Measurements from ENCODE around the gene ROPN1L. TPM values are rescaled to one million over a fixed set of nuclear protein-coding genes. Genes with fewer than 3 reads are reported as not detected.

The ROPN1L gene
- total RNA-seq, 1 donor from 2014 or later: not detected

GRCh38 chr5:10503997-10504793 lies 62.5 kb downstream of the ROPN1L start:
- Histone ChIP-seq H3K36me3 (no peaks in the 10 kb centered on the region), H3K27me3 (no peaks in the 10 kb centered on the region), H3K9me3 (no peaks in the 10 kb centered on the region), H3K4me1 (no peaks in the 10 kb centered on the region), H3K4me3 (no peak overlapping the region), H3K27ac (no peak overlapping the region)
- DNase-seq (ENCODE audit: low spot score in 2 of 2): no peak
- intact Hi-C loops (cut with DNase I): no loop called here
- no peak for TF ChIP-seq CTCF (IDR thresholded peaks at IDR 0.05)

GRCh38 chr5:10505517-10506095 lies 63.9 kb downstream of the ROPN1L start:
- no peak overlapping the region for H3K4me3 ChIP-seq
- DNase-seq (ENCODE audit: low spot score in 2 of 2): no peak
- no peak for TF ChIP-seq CTCF (IDR thresholded peaks at IDR 0.05)
- intact Hi-C loops (cut with DNase I): no loop called here
- H3K27me3 ChIP-seq: no peaks in the 10 kb centered on the region
- no peaks in the 10 kb centered on the region for H3K4me1 ChIP-seq
- H3K27ac ChIP-seq: no peak overlapping the region
- H3K36me3 ChIP-seq: no peaks in the 10 kb centered on the region
- H3K9me3 ChIP-seq: no peaks in the 10 kb centered on the region

DNA sequence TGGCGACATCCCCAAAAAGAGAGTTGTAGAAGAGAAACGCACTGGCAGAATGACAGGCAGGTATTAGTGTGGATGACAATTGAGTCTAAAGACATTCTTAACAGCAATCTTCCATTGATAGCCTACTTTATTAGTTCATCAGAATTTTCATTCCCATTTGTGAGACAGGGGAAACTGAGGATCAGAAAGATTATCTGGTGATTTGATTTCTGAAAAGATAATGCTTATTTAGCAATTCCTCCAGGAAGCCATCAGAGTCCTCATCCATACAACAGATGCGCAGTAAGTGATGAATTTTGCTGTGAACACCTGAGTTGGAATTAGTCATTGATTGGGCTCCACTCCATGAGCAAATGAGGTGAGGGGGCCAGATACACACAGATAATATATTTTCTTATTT lies 64.9 kb downstream of the ROPN1L start:
- intact Hi-C loops (cut with DNase I): no loop called here
- Histone ChIP-seq H3K27ac (no peak overlapping the region), H3K9me3 (no peaks in the 10 kb centered on the region), H3K36me3 (no peaks in the 10 kb centered on the region), H3K4me1 (no peaks in the 10 kb centered on the region), H3K4me3 (no peak overlapping the region), H3K27me3 (no peaks in the 10 kb centered on the region)
- DNase-seq (ENCODE audit: low spot score in 2 of 2): no peak
- no peak for TF ChIP-seq CTCF (IDR thresholded peaks at IDR 0.05)

DNA sequence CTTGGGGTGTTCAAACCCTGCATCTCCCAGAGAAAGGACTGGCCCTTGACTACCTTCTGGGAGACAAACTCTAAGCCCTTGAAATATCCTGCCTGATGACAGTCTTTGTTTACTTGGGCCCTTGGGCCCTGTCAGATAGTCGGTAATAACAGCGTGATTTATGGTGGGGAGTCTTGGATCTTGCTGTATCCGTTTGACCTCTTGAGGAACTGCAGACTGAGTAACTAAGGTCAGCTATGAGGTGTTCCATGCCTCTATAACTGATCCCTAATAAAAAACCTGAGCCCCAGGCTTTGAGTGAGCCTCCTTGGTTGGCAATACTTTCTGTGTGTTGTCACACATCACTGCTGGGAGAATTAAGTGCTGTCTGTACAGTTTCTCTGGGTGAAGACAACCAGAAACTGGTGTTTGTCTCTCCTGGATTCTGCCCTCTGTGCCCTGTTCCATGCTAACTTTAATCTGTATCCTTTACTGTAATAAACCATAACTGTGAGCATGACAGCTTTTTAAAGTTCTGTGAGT lies 66.0 kb downstream of the ROPN1L start:
- no peak overlapping the region for H3K4me3 ChIP-seq
- intact Hi-C loops (cut with DNase I): no loop called here
- no peak for DNase-seq (ENCODE audit: low spot score in 2 of 2)
- H3K27me3 ChIP-seq: no peaks in the 10 kb centered on the region
- no peak overlapping the region for H3K27ac ChIP-seq
- no peaks in the 10 kb centered on the region for H3K9me3 ChIP-seq
- no peaks in the 10 kb centered on the region for H3K36me3 ChIP-seq
- no peak for TF ChIP-seq CTCF (IDR thresholded peaks at IDR 0.05)
- H3K4me1 ChIP-seq: no peaks in the 10 kb centered on the region

- H3K27ac ChIP-seq: no peak overlapping the region
- H3K9me3 ChIP-seq: no peaks in the 10 kb centered on the region
- no peak for DNase-seq (ENCODE audit: low spot score in 2 of 2)
- intact Hi-C loops (cut with DNase I): no loop called here
- H3K36me3 ChIP-seq: no peaks in the 10 kb centered on the region
- H3K4me3 ChIP-seq: no peak overlapping the region
- no peaks in the 10 kb centered on the region for H3K4me1 ChIP-seq
- no peak for TF ChIP-seq CTCF (IDR thresholded peaks at IDR 0.05)
- H3K27me3 ChIP-seq: no peaks in the 10 kb centered on the region
Measured at GRCh38 chr5:10509575-10509974, 67.9 kb downstream of the ROPN1L start.

All from ascending aorta (tissue), 2 donors.